Measurements from ENCODE around the gene TERT.

- no peak for TF ChIP-seq CTCF (conservative IDR thresholded peaks at IDR 0.05 in 1 of 2, IDR thresholded peaks at IDR 0.05 in 1 of 2; ENCODE audit: extremely low read depth in 1 of 2, insufficient read depth in 1 of 2, low read depth in 1 of 2, low read length in 2 of 2)
- TF ChIP-seq EZH2 (IDR thresholded peaks at IDR 0.05; ENCODE audit: borderline replicate concordance, low read length) = no peak
These were observed 41.3 kb downstream of the TERT start for GRCh38 chr5:1253456-1254105.

All from mammary epithelial cell (primary cell).